CD4-positive, alpha-beta T cell treated with Interleukin-6 at 100 ng/mL for 8 hours (primary cell): ENCODE results near the gene SLIT3.

Source experiments
- DNase-seq: peaks from one replicate; pipeline ENCODE4 v3.0.0-alpha.2; 2020; ENCODE audit warnings: mixed read lengths, low spot score

SLIT3 gene

GRCh38 chr5:168960497-168960896 lies 340.4 kb downstream of the SLIT3 start:
- no peak for DNase-seq

GRCh38 chr5:168953351-168953750 lies 347.6 kb downstream of the SLIT3 start:
- no peak for DNase-seq

- DNase-seq = no peak
Observed at GRCh38 chr5:168952196-168952595, 348.7 kb downstream of the SLIT3 start.

- no peak for DNase-seq
Observed at GRCh38 chr5:168951769-168952168, 349.2 kb downstream of the SLIT3 start.

- no peak for DNase-seq
Observed at GRCh38 chr5:168951356-168951755, 349.6 kb downstream of the SLIT3 start.

GRCh38 chr5:168950241-168950951 lies 350.5 kb downstream of the SLIT3 start:
- DNase-seq = no peak

- no peak for DNase-seq
Observed at GRCh38 chr5:168948746-168949145, 352.2 kb downstream of the SLIT3 start.

GRCh38 chr5:168947212-168947868 lies 353.6 kb downstream of the SLIT3 start:
- no peak for DNase-seq

- DNase-seq = no peak
Observed at GRCh38 chr5:168946363-168946762, 354.6 kb downstream of the SLIT3 start.

- no peak for DNase-seq
Observed at GRCh38 chr5:168944004-168944403, 356.9 kb downstream of the SLIT3 start.

- DNase-seq = no peak
Observed at GRCh38 chr5:168943091-168943884, 357.7 kb downstream of the SLIT3 start.

GRCh38 chr5:168941901-168942300 lies 359.0 kb downstream of the SLIT3 start:
- DNase-seq = no peak

- DNase-seq = no peak
Observed at GRCh38 chr5:168940712-168941111, 360.2 kb downstream of the SLIT3 start.

GRCh38 chr5:168939887-168940544 lies 360.9 kb downstream of the SLIT3 start:
- no peak for DNase-seq

- DNase-seq = no peak
Observed at GRCh38 chr5:168939156-168939800, 361.7 kb downstream of the SLIT3 start.

- no peak for DNase-seq
Observed at GRCh38 chr5:168936511-168936910, 364.4 kb downstream of the SLIT3 start.

GRCh38 chr5:168935183-168935582 lies 365.8 kb downstream of the SLIT3 start:
- DNase-seq = no peak

GRCh38 chr5:168934169-168934568 lies 366.8 kb downstream of the SLIT3 start:
- no peak for DNase-seq

- DNase-seq = no peak
Observed at GRCh38 chr5:168932400-168933189, 368.3 kb downstream of the SLIT3 start.

- no peak for DNase-seq
Observed at GRCh38 chr5:168931638-168932345, 369.1 kb downstream of the SLIT3 start.
